HFFc6 (cell line): Measurements from ENCODE around the gene ISYNA1. TPM values are rescaled to one million over a fixed set of nuclear protein-coding genes. Genes with fewer than 3 reads are reported as not detected.

Experiments used
- DNase-seq: peaks from one replicate; pipeline ENCODE4 v3.0.0-alpha.2; 2018
- H3K27ac Mint-ChIP-seq: 2 replicates; pipeline ENCODE4 v1.8.0; 2020; ENCODE audit warnings: mild to moderate bottlenecking, mixed read lengths
- H3K27me3 Mint-ChIP-seq: 2 replicates; pipeline ENCODE4 v1.8.0; 2021; ENCODE audit warnings: mild to moderate bottlenecking, moderate library complexity, mixed read lengths; ENCODE audit not compliant: insufficient read depth
- H3K36me3 Mint-ChIP-seq: 2 replicates; pipeline ENCODE4 v1.8.0; 2021; ENCODE audit warnings: low read depth, mixed read lengths
- H3K4me1 Mint-ChIP-seq: 2 replicates; pipeline ENCODE4 v1.8.0; 2020; ENCODE audit warnings: low read depth, mixed read lengths
- H3K4me3 Mint-ChIP-seq: 2 replicates; pipeline ENCODE4 v1.8.0; 2020; ENCODE audit warnings: mild to moderate bottlenecking, moderate library complexity, mixed read lengths
- H3K9me3 Mint-ChIP-seq: 2 replicates; pipeline ENCODE4 v1.8.0; 2020; ENCODE audit warnings: mild to moderate bottlenecking, mixed read lengths
- CTCF ChIP-seq: fragments of 200-600 bp; sonication (generic); IDR thresholded peaks from 2 replicates; pipeline ENCODE4 v1.5.0; 2021; ENCODE audit warnings: antibody characterized with exemption, mild to moderate bottlenecking
- total RNA-seq, 6 experiments: library from RNA; stranded (reverse); fragmentation: NEBNext Ultra II Directional; extraction: Animal tissue kit (Norgen Biotek cat#: 25700); gene quantifications; 2 replicates in 1 of 6; 3 replicates in 5 of 6; pipeline ENCODE4 v1.2.3, GENCODE V29; 2021

ISYNA1 gene
- total RNA-seq, 6 experiments from 2014 or later = 2.3 to 3.7 (median 3.2) TPM

DNA sequence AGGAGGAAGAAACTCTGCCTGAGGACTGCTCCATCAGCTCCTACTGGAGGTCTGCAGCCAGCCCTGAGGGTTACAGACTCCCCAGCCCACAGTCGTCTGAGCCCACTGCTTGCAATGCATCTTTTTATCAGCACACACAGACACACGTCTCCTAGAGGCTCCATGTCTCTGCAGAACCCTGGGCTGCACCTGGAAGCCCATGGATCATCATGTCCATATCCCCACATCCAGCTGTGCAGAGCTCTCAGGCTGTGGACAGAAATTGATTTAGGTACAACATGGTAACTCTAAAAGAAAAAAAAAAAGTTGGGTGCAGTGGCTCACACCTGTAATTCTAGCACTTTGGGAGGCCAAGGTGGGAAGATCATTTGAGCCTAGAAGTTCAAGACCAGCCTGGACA lies 32.9 kb upstream of the ISYNA1 start:
- no peaks in the 10 kb centered on the region for H3K36me3 Mint-ChIP-seq
- TF ChIP-seq CTCF = no peak
- H3K27ac Mint-ChIP-seq = no peak overlapping the region; the same call in 1 of the 2 replicates
- H3K27me3 Mint-ChIP-seq = 0 out of 2 replicates have a peak, but pooled peaks cover 1% of the 10 kb centered on the region
- no peaks in the 10 kb centered on the region for H3K9me3 Mint-ChIP-seq
- DNase-seq = no peak
- peaks cover 34% of the 10 kb centered on the region for H3K4me1 Mint-ChIP-seq
- no peak overlapping the region for H3K4me3 Mint-ChIP-seq

GRCh38 chr19:18469069-18469846 lies 31.3 kb upstream of the ISYNA1 start:
- peak; percentile 32 for DNase-seq
- peaks cover 41% of the 10 kb centered on the region for H3K4me1 Mint-ChIP-seq
- H3K27ac Mint-ChIP-seq = peak overlapping the region; percentile 68; the same call in 1 of the 2 replicates
- H3K36me3 Mint-ChIP-seq = peaks cover 3% of the 10 kb centered on the region; the same call in 1 of the 2 replicates
- H3K4me3 Mint-ChIP-seq = no peak overlapping the region
- peaks cover 6% of the 10 kb centered on the region for H3K27me3 Mint-ChIP-seq
- no peaks in the 10 kb centered on the region for H3K9me3 Mint-ChIP-seq
- peak; percentile 92 for TF ChIP-seq CTCF

DNA sequence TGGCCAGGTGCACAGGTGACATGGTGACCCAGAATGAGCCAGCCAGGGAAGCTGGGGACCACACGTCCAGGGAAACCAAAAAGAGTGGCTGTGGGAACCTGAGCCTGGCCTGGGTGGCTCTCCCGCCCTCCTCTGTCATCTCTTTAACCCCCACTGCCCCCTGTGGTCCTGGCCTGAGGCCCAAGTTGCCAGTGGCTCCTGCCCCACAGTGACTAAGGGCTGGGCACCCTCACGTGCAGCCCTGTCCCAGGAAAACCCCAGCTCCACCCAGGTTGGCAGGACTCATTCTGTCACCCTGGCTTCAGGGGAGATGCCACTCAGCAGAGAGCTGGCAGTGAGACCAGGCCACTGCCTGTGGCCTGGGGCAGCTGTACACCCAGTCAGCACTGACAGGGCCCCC lies 30.6 kb upstream of the ISYNA1 start:
- Mint-ChIP-seq H3K4me3 (no peak overlapping the region), H3K27me3 (peaks cover 6% of the 10 kb centered on the region), H3K9me3 (no peaks in the 10 kb centered on the region), H3K27ac (peak overlapping the region; percentile 68; the same call in 1 of the 2 replicates), H3K36me3 (peaks cover 3% of the 10 kb centered on the region; the same call in 1 of the 2 replicates), H3K4me1 (peaks cover 44% of the 10 kb centered on the region)
- TF ChIP-seq CTCF = no peak
- no peak for DNase-seq

DNA sequence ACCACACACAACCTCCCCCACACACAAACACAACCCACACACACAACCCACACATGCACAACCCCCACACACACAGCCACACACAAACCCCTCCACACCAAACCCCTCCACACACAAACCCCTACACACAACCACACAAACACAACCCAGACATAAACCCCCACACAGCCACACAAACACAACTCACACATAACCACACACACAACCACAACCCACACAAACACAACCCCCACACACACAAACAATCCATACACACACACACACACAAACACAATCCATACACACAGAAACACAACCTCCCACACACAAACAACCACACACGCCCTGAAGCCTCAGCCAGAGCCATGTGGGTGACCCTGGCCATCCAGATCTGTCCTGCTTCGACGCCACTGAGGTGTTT lies 30.0 kb upstream of the ISYNA1 start:
- Mint-ChIP-seq H3K4me3 (no peak overlapping the region), H3K27me3 (peaks cover 5% of the 10 kb centered on the region), H3K4me1 (peaks cover 44% of the 10 kb centered on the region), H3K9me3 (no peaks in the 10 kb centered on the region), H3K27ac (peak overlapping the region; percentile 68), H3K36me3 (peaks cover 5% of the 10 kb centered on the region; the same call in 1 of the 2 replicates)
- no peak for TF ChIP-seq CTCF
- DNase-seq = no peak

GRCh38 chr19:18466354-18466753 lies 28.4 kb upstream of the ISYNA1 start:
- Mint-ChIP-seq H3K4me3 (no peak overlapping the region), H3K27ac (no peak overlapping the region), H3K36me3 (peaks cover 14% of the 10 kb centered on the region; the same call in 1 of the 2 replicates), H3K9me3 (no peaks in the 10 kb centered on the region), H3K4me1 (peaks cover 51% of the 10 kb centered on the region), H3K27me3 (peaks cover 4% of the 10 kb centered on the region)
- DNase-seq = no peak
- TF ChIP-seq CTCF = no peak
